ENCODE data around the gene GDPD1. TPM values are rescaled to one million over a fixed set of nuclear protein-coding genes. Genes with fewer than 3 reads are reported as not detected.
A peak's percentile ranks its signal among the peaks of the same experiment; 100 is the strongest.

GDPD1 gene
- total RNA-seq, 1 experiment from 2014 or later: 6.2 TPM

GRCh38 chr17:59260722-59261121 lies 40.4 kb downstream of the GDPD1 start:
- H3K27me3 ChIP-seq (ENCODE audit: low read length): no peaks in the 10 kb centered on the region
- no peaks in the 10 kb centered on the region for H3K9me2 ChIP-seq (replicated peaks; ENCODE audit: insufficient read depth, low read length)
- no peaks in the 10 kb centered on the region for H3K9me3 ChIP-seq (ENCODE audit: low read length)
- no peak overlapping the region for H2AFZ ChIP-seq (ENCODE audit: low read length)
- no peaks in the 10 kb centered on the region for H3K4me1 ChIP-seq (ENCODE audit: low read length)
- no peaks in the 10 kb centered on the region for H4K20me1 ChIP-seq (ENCODE audit: insufficient read depth, low read depth, low read length)
- H3K9ac ChIP-seq (ENCODE audit: low read length): no peak overlapping the region
- H3K4me3 ChIP-seq (ENCODE audit: low read length): no peak overlapping the region
- no peak overlapping the region for H3K4me2 ChIP-seq (ENCODE audit: low read depth, low read length, poor library complexity, severe bottlenecking)
- H3K27ac ChIP-seq (ENCODE audit: low read length): no peak overlapping the region
- H3K79me2 ChIP-seq (ENCODE audit: low read length): no peaks in the 10 kb centered on the region
- DNase-seq: no peak
- no peaks in the 10 kb centered on the region for H3K36me3 ChIP-seq (ENCODE audit: insufficient read depth, low read length)

- Histone ChIP-seq H3K27me3 (ENCODE audit: low read length) (no peaks in the 10 kb centered on the region), H3K9me2 (replicated peaks; ENCODE audit: insufficient read depth, low read length) (no peaks in the 10 kb centered on the region), H3K27ac (ENCODE audit: low read length) (no peak overlapping the region), H3K4me3 (ENCODE audit: low read length) (no peak overlapping the region), H4K20me1 (ENCODE audit: insufficient read depth, low read depth, low read length) (no peaks in the 10 kb centered on the region), H2AFZ (ENCODE audit: low read length) (no peak overlapping the region), H3K36me3 (ENCODE audit: insufficient read depth, low read length) (no peaks in the 10 kb centered on the region), H3K79me2 (ENCODE audit: low read length) (no peaks in the 10 kb centered on the region), H3K4me1 (ENCODE audit: low read length) (no peaks in the 10 kb centered on the region), H3K9ac (ENCODE audit: low read length) (no peak overlapping the region), H3K4me2 (ENCODE audit: low read depth, low read length, poor library complexity, severe bottlenecking) (no peak overlapping the region), H3K9me3 (ENCODE audit: low read length) (no peaks in the 10 kb centered on the region)
- DNase-seq: no peak
These were observed 46.4 kb downstream of the GDPD1 start for GRCh38 chr17:59266745-59267144.

- no peak overlapping the region for H3K9ac ChIP-seq (ENCODE audit: low read length)
- H3K27me3 ChIP-seq (ENCODE audit: low read length): no peaks in the 10 kb centered on the region
- no peak for DNase-seq
- H3K9me2 ChIP-seq (replicated peaks; ENCODE audit: insufficient read depth, low read length): no peaks in the 10 kb centered on the region
- H3K9me3 ChIP-seq (ENCODE audit: low read length): no peaks in the 10 kb centered on the region
- H3K4me2 ChIP-seq (ENCODE audit: low read depth, low read length, poor library complexity, severe bottlenecking): no peak overlapping the region
- H3K79me2 ChIP-seq (ENCODE audit: low read length): no peaks in the 10 kb centered on the region
- H4K20me1 ChIP-seq (ENCODE audit: insufficient read depth, low read depth, low read length): no peaks in the 10 kb centered on the region
- H3K4me1 ChIP-seq (ENCODE audit: low read length): no peaks in the 10 kb centered on the region
- no peak overlapping the region for H2AFZ ChIP-seq (ENCODE audit: low read length)
- no peak overlapping the region for H3K4me3 ChIP-seq (ENCODE audit: low read length)
- H3K36me3 ChIP-seq (ENCODE audit: insufficient read depth, low read length): no peaks in the 10 kb centered on the region
- no peak overlapping the region for H3K27ac ChIP-seq (ENCODE audit: low read length)
These were observed 47.5 kb downstream of the GDPD1 start for GRCh38 chr17:59267776-59268175.

GRCh38 chr17:59275618-59276017 lies 55.3 kb downstream of the GDPD1 start:
- Histone ChIP-seq H3K4me2 (ENCODE audit: low read depth, low read length, poor library complexity, severe bottlenecking) (no peak overlapping the region), H3K27me3 (ENCODE audit: low read length) (no peaks in the 10 kb centered on the region), H3K27ac (ENCODE audit: low read length) (no peak overlapping the region), H4K20me1 (ENCODE audit: insufficient read depth, low read depth, low read length) (no peaks in the 10 kb centered on the region), H3K9me2 (replicated peaks; ENCODE audit: insufficient read depth, low read length) (no peaks in the 10 kb centered on the region), H3K4me1 (ENCODE audit: low read length) (no peaks in the 10 kb centered on the region), H3K9ac (ENCODE audit: low read length) (no peak overlapping the region), H3K4me3 (ENCODE audit: low read length) (no peak overlapping the region), H3K36me3 (ENCODE audit: insufficient read depth, low read length) (no peaks in the 10 kb centered on the region), H3K79me2 (ENCODE audit: low read length) (no peaks in the 10 kb centered on the region), H3K9me3 (ENCODE audit: low read length) (no peaks in the 10 kb centered on the region), H2AFZ (ENCODE audit: low read length) (no peak overlapping the region)
- no peak for DNase-seq

GRCh38 chr17:59277031-59277430 lies 56.7 kb downstream of the GDPD1 start:
- H3K27ac ChIP-seq (ENCODE audit: low read length): no peak overlapping the region
- no peaks in the 10 kb centered on the region for H3K9me3 ChIP-seq (ENCODE audit: low read length)
- H3K4me1 ChIP-seq (ENCODE audit: low read length): no peaks in the 10 kb centered on the region
- H4K20me1 ChIP-seq (ENCODE audit: insufficient read depth, low read depth, low read length): no peaks in the 10 kb centered on the region
- H3K36me3 ChIP-seq (ENCODE audit: insufficient read depth, low read length): no peaks in the 10 kb centered on the region
- H3K4me2 ChIP-seq (ENCODE audit: low read depth, low read length, poor library complexity, severe bottlenecking): no peak overlapping the region
- no peaks in the 10 kb centered on the region for H3K27me3 ChIP-seq (ENCODE audit: low read length)
- H3K4me3 ChIP-seq (ENCODE audit: low read length): no peak overlapping the region
- no peaks in the 10 kb centered on the region for H3K9me2 ChIP-seq (replicated peaks; ENCODE audit: insufficient read depth, low read length)
- no peak overlapping the region for H3K9ac ChIP-seq (ENCODE audit: low read length)
- DNase-seq: no peak
- H2AFZ ChIP-seq (ENCODE audit: low read length): no peak overlapping the region
- no peaks in the 10 kb centered on the region for H3K79me2 ChIP-seq (ENCODE audit: low read length)

- DNase-seq: no peak
- Histone ChIP-seq H3K4me1 (ENCODE audit: low read length) (no peaks in the 10 kb centered on the region), H3K79me2 (ENCODE audit: low read length) (no peaks in the 10 kb centered on the region), H3K9ac (ENCODE audit: low read length) (no peak overlapping the region), H3K27ac (ENCODE audit: low read length) (no peak overlapping the region), H3K4me3 (ENCODE audit: low read length) (no peak overlapping the region), H3K27me3 (ENCODE audit: low read length) (no peaks in the 10 kb centered on the region), H3K36me3 (ENCODE audit: insufficient read depth, low read length) (no peaks in the 10 kb centered on the region), H4K20me1 (ENCODE audit: insufficient read depth, low read depth, low read length) (no peaks in the 10 kb centered on the region), H3K4me2 (ENCODE audit: low read depth, low read length, poor library complexity, severe bottlenecking) (no peak overlapping the region), H3K9me3 (ENCODE audit: low read length) (no peaks in the 10 kb centered on the region), H3K9me2 (replicated peaks; ENCODE audit: insufficient read depth, low read length) (no peaks in the 10 kb centered on the region), H2AFZ (ENCODE audit: low read length) (no peak overlapping the region)
These were observed 58.1 kb downstream of the GDPD1 start for GRCh38 chr17:59278406-59278805.

GRCh38 chr17:59284317-59284716 lies 64.0 kb downstream of the GDPD1 start:
- no peak overlapping the region for H3K4me2 ChIP-seq (ENCODE audit: low read depth, low read length, poor library complexity, severe bottlenecking)
- no peak overlapping the region for H3K9ac ChIP-seq (ENCODE audit: low read length)

GRCh38 chr17:59287452-59287851 lies 67.1 kb downstream of the GDPD1 start:
- no peaks in the 10 kb centered on the region for H3K27me3 ChIP-seq (ENCODE audit: low read length)
- H3K36me3 ChIP-seq (ENCODE audit: insufficient read depth, low read length): no peaks in the 10 kb centered on the region
- H2AFZ ChIP-seq (ENCODE audit: low read length): no peak overlapping the region
- peaks cover 18% of the 10 kb centered on the region for H3K4me1 ChIP-seq (ENCODE audit: low read length)
- no peaks in the 10 kb centered on the region for H3K9me3 ChIP-seq (ENCODE audit: low read length)
- H3K9ac ChIP-seq (ENCODE audit: low read length): no peak overlapping the region
- DNase-seq: peak; percentile 44
- no peaks in the 10 kb centered on the region for H3K9me2 ChIP-seq (replicated peaks; ENCODE audit: insufficient read depth, low read length)
- no peaks in the 10 kb centered on the region for H3K79me2 ChIP-seq (ENCODE audit: low read length)
- no peak overlapping the region for H3K4me2 ChIP-seq (ENCODE audit: low read depth, low read length, poor library complexity, severe bottlenecking)
- no peak overlapping the region for H3K4me3 ChIP-seq (ENCODE audit: low read length)
- no peaks in the 10 kb centered on the region for H4K20me1 ChIP-seq (ENCODE audit: insufficient read depth, low read depth, low read length)
- H3K27ac ChIP-seq (ENCODE audit: low read length): no peak overlapping the region

More at GRCh38 chr17:59284317-59284716, 64.0 kb downstream of the GDPD1 start:
- Histone ChIP-seq H3K36me3 (ENCODE audit: insufficient read depth, low read length) (no peaks in the 10 kb centered on the region), H3K27ac (ENCODE audit: low read length) (no peak overlapping the region), H3K9me2 (replicated peaks; ENCODE audit: insufficient read depth, low read length) (no peaks in the 10 kb centered on the region), H3K4me3 (ENCODE audit: low read length) (no peak overlapping the region), H2AFZ (ENCODE audit: low read length) (no peak overlapping the region), H3K27me3 (ENCODE audit: low read length) (no peaks in the 10 kb centered on the region), H3K4me1 (ENCODE audit: low read length) (peaks cover 3% of the 10 kb centered on the region; the same call in 1 of the 2 replicates), H3K79me2 (ENCODE audit: low read length) (no peaks in the 10 kb centered on the region), H3K9me3 (ENCODE audit: low read length) (no peaks in the 10 kb centered on the region), H4K20me1 (ENCODE audit: insufficient read depth, low read depth, low read length) (no peaks in the 10 kb centered on the region)
- DNase-seq: no peak

GRCh38 chr17:59287891-59288290 lies 67.6 kb downstream of the GDPD1 start:
- no peak overlapping the region for H3K27ac ChIP-seq (ENCODE audit: low read length)
- H3K9me3 ChIP-seq (ENCODE audit: low read length): no peaks in the 10 kb centered on the region
- DNase-seq: no peak
- no peaks in the 10 kb centered on the region for H3K9me2 ChIP-seq (replicated peaks; ENCODE audit: insufficient read depth, low read length)
- no peaks in the 10 kb centered on the region for H3K36me3 ChIP-seq (ENCODE audit: insufficient read depth, low read length)
- H3K79me2 ChIP-seq (ENCODE audit: low read length): no peaks in the 10 kb centered on the region
- peaks cover 18% of the 10 kb centered on the region for H3K4me1 ChIP-seq (ENCODE audit: low read length)
- H3K4me3 ChIP-seq (ENCODE audit: low read length): no peak overlapping the region
- no peaks in the 10 kb centered on the region for H4K20me1 ChIP-seq (ENCODE audit: insufficient read depth, low read depth, low read length)
- H3K9ac ChIP-seq (ENCODE audit: low read length): no peak overlapping the region
- H3K27me3 ChIP-seq (ENCODE audit: low read length): no peaks in the 10 kb centered on the region
- no peak overlapping the region for H3K4me2 ChIP-seq (ENCODE audit: low read depth, low read length, poor library complexity, severe bottlenecking)
- H2AFZ ChIP-seq (ENCODE audit: low read length): no peak overlapping the region
